A172 (cell line): ENCODE results near the gene C14orf119. TPM values are rescaled to one million over a fixed set of nuclear protein-coding genes. Genes with fewer than 3 reads are reported as not detected.
A peak's percentile ranks its signal among the peaks of the same experiment; 100 is the strongest.

Source experiments
- DNase-seq: peaks from one replicate; pipeline ENCODE4 v3.0.0-alpha.2; 2015; ENCODE audit warnings: low spot score
- total RNA-seq: library from RNA; depleted of rRNA; stranded (reverse); fragments of >200 nt; shearing (Covaris generic); gene quantifications from 2 replicates; pipeline ENCODE4 v1.2.3, GENCODE V29; 2014; rRNA removed

The C14orf119 gene, protein sequence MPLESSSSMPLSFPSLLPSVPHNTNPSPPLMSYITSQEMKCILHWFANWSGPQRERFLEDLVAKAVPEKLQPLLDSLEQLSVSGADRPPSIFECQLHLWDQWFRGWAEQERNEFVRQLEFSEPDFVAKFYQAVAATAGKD
- total RNA-seq, result 23.0 and 34.5 TPM in 2 replicates

DNA sequence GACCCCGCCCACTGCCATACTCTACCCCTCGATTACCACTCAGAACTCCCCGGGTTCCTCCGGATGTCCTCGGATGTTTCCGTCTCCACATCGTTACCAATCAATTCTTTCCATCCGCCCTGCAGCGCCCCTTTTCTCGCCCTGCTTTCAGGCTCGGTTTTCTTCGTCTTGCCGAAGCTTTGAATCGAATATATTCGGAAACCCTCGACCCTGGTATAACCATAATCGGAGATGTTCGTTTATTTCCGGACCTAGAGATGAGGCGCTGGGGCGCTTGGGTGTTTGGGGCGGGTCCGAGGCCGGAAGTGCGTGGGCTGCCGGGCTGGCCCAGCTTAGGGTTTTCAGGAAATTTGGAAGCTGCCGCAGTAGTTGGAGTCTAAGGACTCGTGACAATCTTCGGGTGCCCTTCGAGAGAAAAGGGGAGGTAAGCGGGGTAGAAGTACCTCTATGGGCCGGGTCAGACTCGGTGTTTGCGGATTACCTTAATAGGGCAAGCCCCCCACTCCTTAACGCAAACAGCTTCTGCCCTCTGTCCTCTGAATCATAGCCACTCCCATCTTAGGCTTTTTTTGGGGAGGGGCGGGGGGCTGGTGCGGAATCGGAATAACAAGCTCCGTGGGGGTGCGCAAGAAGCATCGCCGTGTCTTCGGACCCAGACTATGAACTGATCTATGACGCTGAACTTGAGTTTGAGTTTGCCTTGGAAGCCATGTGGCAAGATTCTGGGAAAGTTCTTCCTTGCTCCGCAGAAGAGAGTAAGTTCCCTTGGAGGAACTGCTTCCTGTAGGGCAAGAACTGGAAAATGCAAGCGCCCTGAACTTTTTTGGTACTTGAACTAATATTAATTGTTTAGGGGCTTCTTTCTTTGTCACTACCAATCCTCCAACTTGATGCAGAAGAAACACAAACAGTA is at the start of gene C14orf119:
Gene C14orf119, plus strand, starts transcription at position 310 of the 913 bp plus-strand sequence. CDS start 2,154 bp downstream, outside the sequence.
- peak; percentile 96 for DNase-seq

DNA sequence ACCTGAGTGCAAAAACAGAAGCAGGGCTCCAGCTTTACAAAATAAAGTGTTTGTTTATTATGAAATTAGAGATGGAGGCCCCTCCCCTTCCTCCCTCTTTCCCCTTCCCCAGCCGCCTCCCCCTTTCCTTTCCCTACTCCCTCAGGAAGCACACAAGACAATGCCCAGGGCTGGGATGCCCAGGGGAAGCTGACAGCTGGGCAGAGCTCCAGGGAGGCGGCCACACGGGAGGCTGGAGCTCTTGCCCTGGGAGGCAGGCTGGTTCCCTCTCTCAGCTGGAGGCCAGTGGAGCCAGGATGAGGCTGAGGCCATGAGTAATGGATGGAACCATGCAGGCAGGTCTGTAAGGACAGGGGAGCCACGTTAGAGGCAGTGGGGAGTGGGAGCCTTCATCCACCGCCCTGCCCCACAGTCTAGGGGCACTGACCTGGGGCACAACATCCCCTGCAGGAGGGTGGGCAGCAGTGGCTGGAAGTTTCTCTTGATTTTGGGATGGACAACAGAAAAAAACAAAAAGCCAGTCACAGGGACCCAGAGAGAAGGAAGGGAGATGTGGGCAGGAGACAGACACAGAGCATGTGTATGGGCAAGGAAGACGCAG is 48.2 kb upstream of the C14orf119 start:
- DNase-seq, result no peak

DNA sequence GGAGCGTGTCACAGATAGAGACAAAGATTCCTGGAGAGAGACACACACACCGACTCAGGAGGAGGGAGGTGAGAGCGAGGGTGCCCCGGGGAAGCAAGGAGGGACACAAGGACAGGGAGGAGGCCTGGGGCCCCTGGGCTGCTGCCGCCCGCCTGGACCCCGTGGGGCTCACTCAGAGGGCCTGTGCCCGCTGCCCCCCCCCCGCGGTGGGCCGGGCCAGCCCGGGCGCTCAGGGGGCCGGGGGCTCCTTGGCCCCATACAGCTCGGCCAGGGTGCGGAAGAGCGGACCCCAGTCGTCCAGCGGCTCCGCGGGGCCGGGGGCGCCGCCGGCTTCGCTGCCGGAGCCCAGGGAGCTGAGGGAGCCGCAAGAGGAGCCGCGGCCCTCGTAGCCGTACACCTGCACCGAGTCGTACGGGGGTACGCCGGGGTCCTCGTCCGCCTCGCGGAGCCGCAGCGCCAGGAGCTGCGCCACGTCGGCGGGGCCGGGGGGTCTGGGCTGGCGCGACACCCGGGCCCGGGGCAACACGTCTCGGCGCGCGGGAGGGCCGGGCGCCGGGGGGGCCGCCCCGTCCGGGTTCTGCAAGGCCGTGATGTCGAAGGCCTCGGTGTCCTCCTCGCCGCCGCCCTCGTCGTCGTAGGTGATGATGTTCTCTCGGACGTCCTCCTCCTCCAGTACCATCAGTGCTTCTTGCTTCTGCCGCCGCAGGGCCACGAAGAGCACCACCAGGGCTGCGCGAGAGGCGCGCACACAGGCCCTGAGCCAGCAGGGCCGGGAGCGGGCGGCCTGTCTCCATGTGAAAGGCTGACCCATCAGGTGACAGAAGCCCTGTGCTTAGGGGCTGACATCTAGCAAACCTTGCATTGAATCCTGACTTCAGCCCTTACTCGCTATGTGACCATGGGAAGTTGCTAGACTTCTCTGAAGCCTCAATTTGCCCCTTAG is 47.3 kb upstream of the C14orf119 start:
- no peak for DNase-seq

DNA sequence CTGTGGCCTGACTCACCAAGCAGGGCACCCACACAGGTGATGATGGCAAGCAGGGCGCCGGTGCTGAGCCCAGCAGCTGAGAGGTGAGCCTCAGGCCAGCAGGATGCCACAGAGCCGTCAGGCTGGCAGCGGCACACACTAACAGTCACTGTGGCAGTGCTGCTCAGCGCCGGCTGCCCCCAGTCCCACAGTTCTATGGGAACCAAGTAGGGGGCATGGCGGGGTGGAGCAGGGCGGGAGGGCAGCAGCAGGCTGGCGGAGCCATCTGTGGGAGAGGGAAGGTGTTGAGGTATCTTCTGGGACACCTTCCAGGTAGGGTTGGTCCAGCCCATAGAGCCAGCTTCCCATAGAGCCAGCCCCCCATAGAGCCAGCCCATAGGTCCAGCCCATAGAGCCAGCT is 46.3 kb upstream of the C14orf119 start:
- DNase-seq, result no peak

DNA sequence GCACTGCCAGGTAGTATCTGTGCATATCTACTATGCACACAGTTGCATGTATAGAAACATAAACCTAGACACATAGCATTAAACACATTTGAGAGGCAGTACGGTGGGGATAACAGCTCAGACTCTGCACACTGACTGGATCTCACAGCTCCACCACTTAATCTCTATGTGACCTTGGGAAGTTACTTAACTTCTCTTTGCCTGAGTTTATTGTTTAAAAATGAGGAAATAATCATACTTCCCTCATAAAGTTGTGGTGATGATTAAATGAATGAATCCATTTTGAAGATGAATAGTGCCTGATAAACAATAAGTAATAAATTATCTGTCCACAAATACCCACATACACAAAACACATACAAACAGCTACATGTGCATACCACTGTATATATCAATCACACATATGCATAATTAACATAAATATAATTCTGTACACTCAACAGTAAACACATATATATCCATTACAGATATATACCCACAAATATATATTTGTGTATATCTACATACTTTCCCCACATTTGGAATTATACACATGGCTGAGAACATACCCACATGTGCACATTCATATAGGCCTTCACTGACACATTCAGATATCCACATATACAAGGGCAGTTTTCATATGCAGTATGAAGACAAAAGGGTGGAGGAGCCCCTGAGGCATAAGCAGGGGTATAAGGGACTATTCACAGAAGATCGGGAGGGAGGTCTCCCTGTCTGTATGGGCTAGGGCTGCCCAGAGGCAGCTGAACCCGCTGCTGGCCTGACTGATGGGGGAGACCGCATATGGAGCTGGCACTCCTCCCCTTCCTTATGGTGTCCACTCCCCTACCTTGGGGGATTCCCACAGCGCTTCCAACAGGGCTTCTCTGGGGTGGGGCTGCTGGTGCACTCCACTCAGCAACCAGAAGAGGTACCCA is 43.9 kb upstream of the C14orf119 start:
- no peak for DNase-seq

DNA sequence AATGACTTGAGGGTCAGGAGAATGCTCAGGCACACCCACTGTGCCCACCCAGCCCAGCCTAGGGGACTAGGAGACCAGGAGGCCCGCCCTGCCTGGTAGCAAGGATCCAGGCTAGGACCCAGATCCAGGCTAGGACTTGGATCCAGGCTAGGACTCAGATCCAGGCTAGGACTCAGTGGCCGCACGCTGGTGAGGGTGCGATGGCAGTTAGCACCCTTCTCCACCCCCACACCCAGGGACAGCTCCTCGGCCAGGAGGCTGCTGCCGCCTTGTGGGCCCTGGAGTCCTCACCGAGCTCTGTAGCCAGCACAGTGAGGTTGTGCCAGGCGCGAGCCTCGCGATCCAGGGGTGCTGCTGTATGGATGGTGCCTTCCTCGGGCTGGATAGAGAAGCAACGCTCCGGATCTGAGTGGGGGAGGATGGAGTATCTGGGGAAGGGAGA is 43.1 kb upstream of the C14orf119 start:
- DNase-seq, result no peak

DNA sequence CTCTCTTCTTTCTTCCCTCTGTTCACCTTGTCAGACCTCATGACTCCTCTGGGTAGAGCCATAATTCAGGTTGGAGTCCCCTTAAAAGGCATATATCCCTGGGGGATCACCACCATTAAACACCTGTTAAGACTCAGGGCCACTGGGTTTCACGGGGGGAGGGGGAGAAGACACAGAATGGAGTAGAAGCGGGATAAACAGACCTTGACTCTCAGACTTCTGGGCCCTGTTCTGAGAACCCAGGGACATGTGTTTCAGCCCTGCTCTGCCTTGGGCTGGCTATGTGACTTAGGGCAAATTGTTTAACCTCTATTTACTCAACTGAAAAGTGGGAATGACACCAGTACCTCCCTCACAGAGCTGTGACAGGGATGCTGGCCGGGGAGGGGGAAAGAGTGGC is 42.6 kb upstream of the C14orf119 start:
- DNase-seq, result no peak

DNA sequence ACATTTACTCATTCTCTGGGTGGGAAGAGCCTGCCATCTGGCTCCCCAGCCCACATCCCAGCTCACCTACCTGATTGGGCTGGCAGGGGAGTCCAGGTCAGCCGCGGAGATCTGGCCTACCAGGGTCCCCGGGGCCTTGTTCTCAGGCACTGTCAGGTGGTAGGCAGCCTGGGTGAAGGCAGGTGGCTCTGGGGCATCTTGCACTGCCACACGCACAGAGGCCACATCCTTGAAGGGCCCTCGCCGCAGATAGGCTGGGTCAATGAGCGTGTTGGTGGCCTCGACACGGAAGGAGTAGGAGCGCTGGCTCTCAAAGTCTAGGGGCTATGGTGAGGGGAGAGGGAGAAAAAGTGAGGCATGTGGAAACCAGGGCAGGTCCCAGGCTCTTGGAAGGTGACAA is 41.9 kb upstream of the C14orf119 start:
- no peak for DNase-seq

DNA sequence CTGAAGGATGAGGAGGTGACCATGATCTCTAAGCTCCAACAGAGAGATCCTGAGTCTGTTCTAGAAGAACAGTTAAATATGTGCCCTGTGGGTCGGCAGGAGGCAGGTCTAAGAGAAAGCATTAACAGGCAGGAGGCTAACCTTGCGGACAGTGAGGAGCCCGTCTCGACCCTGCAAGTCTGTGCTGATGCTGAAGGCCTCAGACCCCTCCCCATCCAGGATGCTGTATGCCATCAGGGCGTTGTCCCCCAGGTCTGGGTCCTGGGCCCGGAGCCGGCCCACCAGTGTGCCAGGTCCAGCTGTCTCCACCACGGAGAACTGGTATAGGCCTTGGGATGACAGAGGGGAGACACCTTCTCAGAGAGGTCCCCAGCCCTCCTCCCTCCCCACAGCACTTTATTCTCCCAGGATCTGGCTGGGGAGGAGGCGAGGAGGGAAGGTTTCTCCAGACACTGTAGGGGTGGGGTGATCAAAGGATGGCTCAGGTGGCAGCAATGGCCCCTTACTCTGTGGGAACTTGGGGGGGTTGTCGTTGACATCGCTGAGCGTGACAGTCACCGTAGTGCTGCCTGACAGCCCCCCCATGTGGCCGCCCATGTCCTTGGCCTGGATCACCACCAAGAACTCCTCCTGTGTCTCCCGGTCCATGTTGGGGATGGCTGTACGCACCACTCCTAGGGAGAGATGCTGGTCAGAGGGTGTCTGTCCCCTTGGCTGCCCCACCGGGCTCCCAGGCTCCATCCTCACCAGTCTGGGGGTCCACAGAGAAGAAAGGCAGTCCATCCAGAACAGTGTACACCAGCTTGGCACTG is 41.1 kb upstream of the C14orf119 start:
- no peak for DNase-seq

DNA sequence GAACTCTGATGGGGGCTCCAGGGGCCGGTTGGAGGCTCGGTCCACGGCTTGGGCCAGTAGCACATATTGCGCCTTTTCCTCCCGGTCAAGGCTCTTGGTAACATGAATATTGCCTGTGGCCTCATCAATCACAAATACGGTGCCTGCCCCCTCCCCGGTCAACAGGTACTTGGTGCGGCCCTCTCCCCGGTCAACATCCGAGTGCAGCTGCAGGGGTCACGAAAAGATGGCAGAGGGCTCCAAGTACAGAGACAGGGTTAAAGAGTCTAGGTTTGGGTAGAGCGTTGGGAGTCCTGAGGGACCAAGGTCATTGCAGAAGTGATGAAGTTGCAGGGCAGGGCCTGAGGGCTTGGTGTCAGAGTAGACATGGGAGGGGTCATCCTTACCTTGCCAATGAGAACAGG is 40.2 kb upstream of the C14orf119 start:
- no peak for DNase-seq

DNA sequence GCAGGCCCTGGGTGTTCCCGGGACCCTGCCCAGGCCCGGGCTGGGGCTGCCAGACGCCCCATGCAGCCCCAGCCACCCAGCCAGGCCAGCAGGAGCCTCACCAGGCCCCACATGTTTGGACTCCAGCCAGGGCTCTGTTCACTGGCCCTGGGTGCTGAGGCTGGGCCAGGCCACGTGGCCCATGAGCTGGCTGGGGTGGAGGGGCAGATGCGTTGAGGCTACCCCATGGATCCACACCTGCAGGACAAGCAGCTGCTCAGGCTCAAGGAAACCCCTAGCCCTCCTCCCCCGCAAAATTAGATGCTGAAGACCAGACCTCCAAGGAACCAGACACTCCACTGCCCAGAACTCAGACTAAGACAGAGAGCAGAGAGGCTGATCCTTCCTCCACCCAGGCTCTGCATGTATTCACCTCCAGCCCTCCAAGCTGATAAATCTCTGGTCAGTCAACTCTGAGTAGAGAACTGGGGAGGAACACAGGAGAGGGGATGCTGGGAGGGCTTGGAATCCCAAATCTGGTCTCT is 39.6 kb upstream of the C14orf119 start:
- DNase-seq, result no peak

DNA sequence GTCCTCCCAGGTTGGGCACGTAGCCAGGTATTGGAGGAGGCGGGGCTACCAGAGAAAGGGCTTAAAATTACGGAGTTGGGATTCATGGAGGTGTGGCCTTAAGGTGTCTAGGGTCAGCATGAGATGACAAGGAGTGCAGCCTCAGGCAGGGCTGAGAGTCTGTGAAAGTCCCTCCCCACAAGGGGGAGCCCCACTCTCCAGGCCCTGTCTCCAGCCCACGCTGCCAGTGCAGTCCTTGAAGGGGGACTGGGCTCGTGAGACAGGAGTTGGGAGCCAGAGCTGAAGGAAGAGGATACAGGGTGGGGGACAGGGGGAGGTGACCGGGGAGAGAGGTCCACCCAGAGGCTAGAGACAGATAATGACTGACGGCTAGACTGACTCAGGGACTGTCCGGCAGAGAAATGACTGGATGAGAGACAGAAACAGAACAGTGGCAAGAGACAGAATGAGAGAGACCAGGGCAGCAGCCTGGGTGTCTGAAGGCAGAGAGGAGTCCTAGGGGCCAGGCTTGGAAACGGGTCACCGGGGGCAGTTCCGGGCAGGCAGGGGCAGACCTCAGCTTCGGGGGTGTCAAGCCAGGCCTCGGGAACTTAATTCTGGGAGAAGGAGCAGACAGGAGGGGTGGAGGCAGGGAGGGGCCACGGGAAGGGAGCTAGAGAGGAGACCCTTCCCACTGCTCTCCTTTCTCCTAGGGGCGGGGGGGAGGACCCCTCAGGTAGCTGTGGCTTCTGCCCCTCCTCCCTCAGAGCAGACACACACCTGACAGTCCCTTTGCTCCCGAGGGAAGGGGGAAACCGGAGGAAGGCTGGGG is 39.0 kb upstream of the C14orf119 start:
- DNase-seq, result peak; percentile 57

DNA sequence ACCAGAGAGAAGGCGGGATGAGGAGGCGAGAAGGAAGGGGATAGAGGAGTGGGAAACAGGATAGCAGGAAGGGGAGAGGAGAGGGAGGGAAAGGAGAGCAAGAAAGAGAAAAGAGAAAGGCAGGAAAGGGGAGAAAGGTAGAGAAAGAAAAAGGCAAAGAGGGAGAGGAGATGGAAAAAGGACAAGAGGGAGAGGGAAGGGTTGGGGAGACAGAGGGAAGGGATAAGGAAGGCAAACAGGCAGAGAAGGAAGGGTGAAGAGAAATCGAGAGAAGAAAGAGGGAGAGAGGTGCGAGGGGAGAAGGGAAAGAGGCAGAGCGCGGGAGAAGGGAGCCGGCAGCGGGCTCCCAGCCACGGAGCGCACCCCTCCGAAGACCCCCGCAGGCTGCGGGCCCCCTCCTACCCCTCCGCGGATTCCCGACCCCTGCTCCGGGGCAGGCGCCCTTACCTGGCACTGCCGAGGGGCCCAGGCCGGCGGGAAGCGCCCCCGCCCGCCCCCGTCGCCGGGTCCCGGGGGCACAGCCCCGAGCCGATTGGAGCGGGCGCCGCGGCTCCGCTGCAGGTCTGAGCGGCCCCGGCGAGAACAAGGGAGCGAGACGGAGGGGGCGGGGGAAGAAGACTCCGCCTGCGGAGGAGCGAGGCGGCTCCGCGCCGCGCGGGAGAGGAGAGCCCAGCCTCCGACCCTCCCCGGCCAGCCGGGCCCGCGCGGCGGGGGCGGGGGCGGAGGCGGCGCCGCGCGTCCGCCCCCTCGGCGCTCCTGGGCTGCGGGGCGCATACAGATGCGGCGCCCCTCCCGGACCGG is 38.1 kb upstream of the C14orf119 start, which contains the start of gene CDH24:
Gene CDH24, minus strand, starts transcription at position 565 of the 801 bp plus-strand sequence. CDS start 1,787 bp downstream, outside the sequence.
- no peak for DNase-seq

DNA sequence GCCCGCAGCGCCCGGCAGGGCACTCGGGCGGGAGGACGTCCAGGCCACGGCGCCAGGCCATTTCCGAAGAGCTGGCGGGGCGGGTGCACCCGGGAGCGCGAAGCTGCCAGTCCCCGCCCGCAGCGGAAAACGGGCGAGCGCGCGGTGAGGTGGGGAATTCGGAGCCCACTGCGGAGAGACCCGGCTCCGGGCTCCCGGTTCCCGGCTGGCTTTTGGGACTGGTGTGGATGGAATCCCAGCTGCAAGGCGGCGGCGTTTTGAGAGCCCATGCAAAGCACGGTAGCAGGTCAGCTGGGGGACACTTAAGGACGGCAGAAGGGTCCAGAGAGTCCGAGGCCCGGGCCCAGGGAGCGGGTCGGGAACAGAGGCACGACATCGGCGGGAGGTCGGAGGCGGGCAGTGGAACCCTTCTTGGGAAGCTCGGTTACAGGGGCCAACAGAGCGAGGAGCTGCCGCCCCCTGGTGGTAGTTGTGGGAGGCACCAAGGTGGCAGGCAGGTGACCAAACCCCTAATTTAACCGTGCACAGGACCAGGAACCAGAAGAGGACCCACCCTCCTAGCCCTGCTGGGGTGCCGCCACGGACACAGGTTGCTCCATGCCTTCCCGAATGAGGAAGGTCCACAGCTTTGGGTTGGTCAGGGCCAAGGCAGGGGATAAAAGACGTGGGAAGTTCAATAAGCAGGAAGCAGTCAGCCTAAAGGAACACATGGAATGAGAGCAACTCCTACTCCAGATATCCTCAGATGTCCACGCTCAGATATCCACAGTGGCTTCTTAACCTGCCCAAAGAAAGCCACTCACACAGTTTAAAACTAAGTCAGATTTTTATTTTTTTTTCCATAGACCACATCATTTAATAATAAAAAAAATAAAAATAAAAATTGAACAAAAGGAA is 37.3 kb upstream of the C14orf119 start:
- DNase-seq, result peak; percentile 63

DNA sequence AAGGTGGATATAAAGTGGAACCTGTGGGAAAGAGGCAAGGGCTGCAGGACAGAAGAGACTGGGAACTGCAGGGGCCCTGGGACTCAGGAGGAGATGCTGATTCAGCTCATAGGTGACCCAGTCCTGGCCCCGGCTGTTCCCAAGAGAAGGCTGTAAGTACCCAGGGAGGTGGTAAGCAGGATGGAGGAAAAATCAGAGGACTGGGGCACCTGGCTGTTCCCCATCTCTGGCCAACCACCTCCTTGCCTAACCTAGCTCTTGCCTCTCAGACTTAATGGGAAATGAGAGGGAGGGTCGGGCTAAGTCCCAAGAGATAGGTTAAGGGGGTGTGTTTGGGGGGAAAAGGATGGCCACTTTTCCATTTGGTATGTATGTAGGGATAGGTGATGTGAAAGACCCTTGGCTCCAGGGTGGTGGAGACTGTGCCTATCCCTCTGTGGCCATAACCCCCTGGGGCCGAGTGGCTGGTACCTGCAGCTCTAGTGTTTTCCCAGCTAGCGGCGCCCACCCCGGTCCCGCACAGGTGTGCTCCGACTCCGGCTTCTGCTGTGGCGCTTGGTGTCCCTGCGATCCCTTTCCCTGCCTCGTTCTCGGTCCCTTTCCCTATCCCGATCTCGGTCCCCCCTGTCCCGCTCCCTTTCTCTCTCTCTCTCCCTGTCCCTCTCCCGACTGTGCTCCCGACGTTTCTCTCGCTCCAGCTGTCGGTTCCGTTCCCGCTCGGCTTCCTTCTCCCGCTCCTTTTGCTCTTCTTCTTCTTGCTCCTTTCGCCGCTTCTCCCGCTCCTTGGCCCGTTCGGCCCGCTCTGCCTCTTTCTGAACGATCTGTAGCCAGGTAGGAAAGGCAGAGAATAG is 36.4 kb upstream of the C14orf119 start:
- DNase-seq, result no peak
